Calu3 (cell line): ENCODE data around the gene DNAJB8. TPM values are rescaled to one million over a fixed set of nuclear protein-coding genes. Genes with fewer than 3 reads are reported as not detected.

ENCODE experiments used
- BruUV-seq: library from RNA; stranded (reverse); fragments of 400-500 nt; replicated peaks from 2 replicates; lab custom pipeline; 2021; lab: Mats Ljungman, UMichigan
- CTCF ChIA-PET: fragments of 300-600 bp; sonication (Branson Sonifier 250); formaldehyde crosslinking; loops from one replicate; lab custom pipeline; 2022; ENCODE audit warnings: antibody characterized with exemption; lab: Charles Lee
- DNase-seq: peaks from one replicate; pipeline ENCODE4 v3.0.0; 2022
- H3K27ac Mint-ChIP-seq: one replicate; pipeline ENCODE4 v1.8.0; 2022; ENCODE audit warnings: mixed read lengths; ENCODE audit not compliant: unreplicated experiment
- H3K27me3 Mint-ChIP-seq: one replicate; pipeline ENCODE4 v1.8.0; 2022; ENCODE audit warnings: mixed read lengths; ENCODE audit not compliant: unreplicated experiment
- H3K36me3 Mint-ChIP-seq: one replicate; pipeline ENCODE4 v1.8.0; 2022; ENCODE audit warnings: mild to moderate bottlenecking, moderate library complexity, mixed read lengths; ENCODE audit not compliant: insufficient read depth, unreplicated experiment
- H3K4me1 Mint-ChIP-seq: one replicate; pipeline ENCODE4 v1.8.0; 2022; ENCODE audit warnings: mild to moderate bottlenecking, low read depth, mixed read lengths; ENCODE audit not compliant: unreplicated experiment
- H3K4me3 Mint-ChIP-seq: one replicate; pipeline ENCODE4 v1.8.0; 2022; ENCODE audit warnings: mild to moderate bottlenecking, low read depth, moderate library complexity, mixed read lengths; ENCODE audit not compliant: unreplicated experiment
- H3K9me3 Mint-ChIP-seq: one replicate; pipeline ENCODE4 v1.8.0; 2022; ENCODE audit warnings: low read depth, mixed read lengths; ENCODE audit not compliant: unreplicated experiment
- intact Hi-C: fragments of 100-400 bp; cut with micrococcal nuclease; formaldehyde crosslinking; loops from one replicate; pipeline ENCODE4 v1.10.0; 2022; ENCODE audit not compliant: unreplicated experiment
- total RNA-seq: library from RNA; stranded (reverse); gene quantifications from 2 replicates; pipeline ENCODE4 v1.2.3, GENCODE V29; 2022
- TF ChIP-seq, protein P1 (sequence below): fragments of 200-600 bp; IDR thresholded peaks from one replicate; pipeline ENCODE4 v1.8.0; 2022; ENCODE audit warnings: antibody characterized with exemption; ENCODE audit not compliant: unreplicated experiment

DNAJB8 gene
- total RNA-seq, 1 experiment from 2014 or later, result not detected

DNA sequence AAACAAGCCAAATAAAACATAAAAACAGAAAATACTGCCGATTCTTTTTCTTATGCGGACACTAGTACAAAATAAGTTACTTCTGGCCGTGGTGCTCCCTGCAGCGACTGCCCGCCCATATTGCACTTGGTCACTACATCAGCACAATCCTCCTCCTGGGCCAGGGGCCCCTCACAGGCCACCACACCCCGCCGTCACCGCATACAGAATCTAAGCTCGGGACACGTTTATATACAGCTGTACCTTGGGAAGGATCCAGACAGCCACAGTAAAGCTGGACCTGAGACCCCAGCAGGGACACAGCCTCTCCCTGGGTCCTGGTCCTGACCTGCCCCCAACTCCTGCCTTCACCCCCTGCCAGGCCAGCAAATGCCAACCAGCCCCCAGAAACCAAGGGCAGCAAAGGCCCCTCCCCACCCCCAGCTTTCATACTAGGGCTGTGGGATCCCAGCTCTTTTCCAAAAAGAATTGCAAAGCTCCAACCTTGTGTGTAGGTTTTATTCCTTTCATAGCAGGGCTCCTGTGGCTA, 12.9 kb upstream of the DNAJB8 start:
- DNase-seq, result no peak
- H3K27ac Mint-ChIP-seq, result no peak overlapping the region
- H3K27me3 Mint-ChIP-seq, result peaks cover 25% of the 10 kb centered on the region
- intact Hi-C loops, result no loop called here
- peaks cover 5% of the 10 kb centered on the region for H3K36me3 Mint-ChIP-seq
- H3K4me3 Mint-ChIP-seq, result no peak overlapping the region
- no peaks in the 10 kb centered on the region for H3K4me1 Mint-ChIP-seq
- no peaks in the 10 kb centered on the region for H3K9me3 Mint-ChIP-seq
- CTCF ChIA-PET, result no interaction called here
- BruUV-seq, result no TSS peak
- TF ChIP-seq, protein P1, sequence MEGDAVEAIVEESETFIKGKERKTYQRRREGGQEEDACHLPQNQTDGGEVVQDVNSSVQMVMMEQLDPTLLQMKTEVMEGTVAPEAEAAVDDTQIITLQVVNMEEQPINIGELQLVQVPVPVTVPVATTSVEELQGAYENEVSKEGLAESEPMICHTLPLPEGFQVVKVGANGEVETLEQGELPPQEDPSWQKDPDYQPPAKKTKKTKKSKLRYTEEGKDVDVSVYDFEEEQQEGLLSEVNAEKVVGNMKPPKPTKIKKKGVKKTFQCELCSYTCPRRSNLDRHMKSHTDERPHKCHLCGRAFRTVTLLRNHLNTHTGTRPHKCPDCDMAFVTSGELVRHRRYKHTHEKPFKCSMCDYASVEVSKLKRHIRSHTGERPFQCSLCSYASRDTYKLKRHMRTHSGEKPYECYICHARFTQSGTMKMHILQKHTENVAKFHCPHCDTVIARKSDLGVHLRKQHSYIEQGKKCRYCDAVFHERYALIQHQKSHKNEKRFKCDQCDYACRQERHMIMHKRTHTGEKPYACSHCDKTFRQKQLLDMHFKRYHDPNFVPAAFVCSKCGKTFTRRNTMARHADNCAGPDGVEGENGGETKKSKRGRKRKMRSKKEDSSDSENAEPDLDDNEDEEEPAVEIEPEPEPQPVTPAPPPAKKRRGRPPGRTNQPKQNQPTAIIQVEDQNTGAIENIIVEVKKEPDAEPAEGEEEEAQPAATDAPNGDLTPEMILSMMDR, result no peak

DNA sequence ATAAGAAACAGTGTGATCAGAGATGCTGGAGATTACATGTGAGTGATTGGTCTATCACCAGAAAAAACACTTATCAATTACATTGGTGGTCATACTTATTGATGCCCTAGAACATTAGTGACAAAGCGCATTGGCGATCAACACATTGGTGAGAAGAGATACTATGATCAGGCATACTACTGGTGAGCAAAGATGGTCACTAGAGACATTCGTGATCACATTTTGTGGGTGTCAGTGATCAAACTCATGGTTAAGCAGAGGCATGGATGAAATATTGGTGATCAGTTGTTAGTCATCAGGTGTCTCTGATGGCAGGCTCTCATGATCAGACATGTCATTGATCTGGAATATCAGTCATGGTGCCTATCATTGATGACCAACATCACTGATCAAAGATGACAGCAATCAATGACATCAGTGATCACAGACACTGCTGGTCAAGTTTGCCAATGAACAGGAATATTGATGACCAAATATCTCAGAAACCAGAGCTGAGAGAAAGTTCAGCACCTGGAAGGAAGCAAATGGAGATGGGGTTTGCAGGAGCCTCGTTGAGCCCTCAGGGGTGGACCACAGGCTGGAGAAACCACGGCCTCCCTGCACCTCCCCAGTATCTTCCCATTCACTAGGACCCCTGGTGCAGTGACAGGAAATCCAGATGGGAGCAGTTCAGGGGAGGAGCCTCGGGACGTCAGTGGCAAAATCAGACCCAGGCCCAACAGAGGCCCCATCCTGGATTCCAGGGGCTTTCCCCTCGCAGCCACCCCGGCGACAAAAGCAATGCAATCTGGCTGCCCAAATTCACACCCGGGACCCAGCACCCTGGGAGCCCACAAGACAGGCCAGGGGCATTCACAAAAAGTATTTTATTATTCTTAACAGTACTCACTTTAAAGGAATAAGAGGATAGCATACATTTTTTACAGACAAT, 12.2 kb upstream of the DNAJB8 start:
- no peak overlapping the region for H3K27ac Mint-ChIP-seq
- no peak overlapping the region for H3K4me3 Mint-ChIP-seq
- TF ChIP-seq, protein P1, result no peak
- no peak for DNase-seq
- CTCF ChIA-PET, result no interaction called here
- peaks cover 32% of the 10 kb centered on the region for H3K27me3 Mint-ChIP-seq
- H3K9me3 Mint-ChIP-seq, result no peaks in the 10 kb centered on the region
- peaks cover 5% of the 10 kb centered on the region for H3K36me3 Mint-ChIP-seq
- no peaks in the 10 kb centered on the region for H3K4me1 Mint-ChIP-seq
- BruUV-seq, result no TSS peak
- intact Hi-C loops, result no loop called here

DNA sequence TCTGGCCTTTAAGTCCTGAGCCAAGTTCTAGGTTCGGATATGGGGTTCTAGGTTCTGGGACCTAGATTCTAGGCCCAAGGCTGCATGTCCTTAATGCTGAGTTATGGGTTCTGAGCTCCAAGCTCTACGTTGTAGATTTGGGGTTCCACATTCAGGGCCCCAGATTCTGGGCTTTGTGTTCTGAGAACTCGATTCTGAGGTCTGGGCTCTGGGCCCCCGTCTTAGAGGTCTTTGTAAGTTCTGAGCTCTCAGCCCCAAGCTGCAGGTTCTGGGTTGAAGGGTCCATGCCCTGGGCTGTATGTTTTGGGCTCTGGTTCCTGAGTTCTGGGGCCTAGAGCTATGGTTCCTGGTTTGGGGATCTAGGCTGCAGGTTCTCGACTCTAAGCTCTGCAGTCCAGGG, 10.0 kb upstream of the DNAJB8 start:
- Mint-ChIP-seq H3K27me3 (peaks cover 54% of the 10 kb centered on the region), H3K36me3 (peaks cover 5% of the 10 kb centered on the region), H3K4me3 (no peak overlapping the region), H3K4me1 (no peaks in the 10 kb centered on the region), H3K27ac (no peak overlapping the region), H3K9me3 (no peaks in the 10 kb centered on the region)
- CTCF ChIA-PET, result interaction anchor here (0.7 to 1.0 kb wide), 2 partner anchors 143 to 406 kb away, joined by 3 to 4 read pairs; no protein-coding TSS in a partner anchor
- no peak for DNase-seq
- no TSS peak for BruUV-seq
- intact Hi-C loops, result no loop called here
- TF ChIP-seq, protein P1, result no peak

DNA sequence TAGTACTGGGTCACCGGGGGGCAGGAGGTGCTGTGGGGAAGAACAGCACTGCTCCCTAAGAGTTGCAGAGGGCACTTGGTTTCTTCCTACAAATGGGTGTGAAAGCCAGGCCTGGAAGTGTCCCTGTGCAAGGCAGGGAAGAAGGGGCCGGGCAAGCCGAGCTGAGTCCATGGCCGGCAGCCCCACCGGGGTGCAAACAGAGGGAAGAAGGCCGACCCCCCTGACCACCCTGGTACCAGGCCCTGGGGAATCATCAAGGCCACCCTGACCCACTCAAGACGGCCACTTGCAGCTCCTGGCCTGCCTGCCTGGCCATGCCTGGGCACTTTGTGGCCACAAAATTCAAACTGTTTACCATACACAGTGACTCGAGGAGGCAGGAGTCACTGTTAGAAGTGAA, 8.7 kb upstream of the DNAJB8 start:
- BruUV-seq, result no TSS peak
- peaks cover 67% of the 10 kb centered on the region for H3K27me3 Mint-ChIP-seq
- intact Hi-C loops, result no loop called here
- CTCF ChIA-PET, result no interaction called here
- no peak overlapping the region for H3K4me3 Mint-ChIP-seq
- H3K36me3 Mint-ChIP-seq, result peaks cover 5% of the 10 kb centered on the region
- no peaks in the 10 kb centered on the region for H3K9me3 Mint-ChIP-seq
- no peak overlapping the region for H3K27ac Mint-ChIP-seq
- TF ChIP-seq, protein P1, result no peak
- no peak for DNase-seq
- no peaks in the 10 kb centered on the region for H3K4me1 Mint-ChIP-seq
